Measurements from ENCODE around the gene FAU. TPM values are rescaled to one million over a fixed set of nuclear protein-coding genes. Genes with fewer than 3 reads are reported as not detected.
A peak's percentile ranks its signal among the peaks of the same experiment; 100 is the strongest.

Gene FAU
- total RNA-seq, 1 experiment from 2014 or later: 1,073 TPM

GRCh38 chr11:65077451-65077850 is 44.5 kb downstream of the FAU start:
- DNase-seq (ENCODE audit: low read depth, low spot score): no peak
- Histone ChIP-seq H3K9ac (ENCODE audit: low read length) (no peak overlapping the region), H4K20me1 (ENCODE audit: insufficient read depth) (no peaks in the 10 kb centered on the region), H3K4me2 (ENCODE audit: low read length) (no peak overlapping the region), H3K4me1 (ENCODE audit: control insufficient read depth in 1 of 2, insufficient read depth in 2 of 2, low read length in 2 of 2) (peaks cover 0 to 18% of the 10 kb centered on the region in 2 experiments; a peak in 3 of 4 replicates), H3K27ac (ENCODE audit: low read depth, low read length) (no peak overlapping the region; the same call in 1 of the 2 replicates), H2AFZ (ENCODE audit: low read depth, low read length, poor library complexity, severe bottlenecking) (no peak overlapping the region), H3K9me2 (ENCODE audit: insufficient read depth) (no peaks in the 10 kb centered on the region), H3K27me3 (ENCODE audit: insufficient read depth, low read length) (no peaks in the 10 kb centered on the region), H3K36me3 (ENCODE audit: control insufficient read depth in 1 of 2, insufficient read depth in 2 of 2, low read length in 2 of 2) (peaks cover 14 to 49% of the 10 kb centered on the region in 2 experiments; a peak in 2 of 4 replicates), H3K79me2 (ENCODE audit: insufficient read depth, low read length) (peaks cover 58% of the 10 kb centered on the region), H3K9me3 (ENCODE audit: control insufficient read depth in 1 of 2, insufficient read depth in 1 of 2, low read depth in 1 of 2, low read length in 2 of 2) (no peaks in the 10 kb centered on the region), H3K4me3 (replicated peaks in 1 of 2; ENCODE audit: low read depth in 1 of 2, low read length in 2 of 2) (no peak overlapping the region)
- TF ChIP-seq ZFX (IDR thresholded peaks at IDR 0.05) (no peak), RAD21 (IDR thresholded peaks at IDR 0.05; ENCODE audit: low read depth) (no peak), JUND (IDR thresholded peaks at IDR 0.05) (no peak), POLR2A (IDR thresholded peaks at IDR 0.05; ENCODE audit: borderline replicate concordance, extremely low read depth, insufficient read depth, insufficient read length) (no peak), EZH2phosphoT487 (IDR thresholded peaks at IDR 0.05; ENCODE audit: borderline replicate concordance) (no peak), SP1 (IDR thresholded peaks at IDR 0.05; ENCODE audit: low read depth) (no peak), CTCF (IDR thresholded peaks at IDR 0.05 in 2 of 3, conservative IDR thresholded peaks at IDR 0.05 in 1 of 3; ENCODE audit: borderline replicate concordance in 1 of 3, insufficient read depth in 1 of 3, low read depth in 2 of 3, low read length in 2 of 3) (no peak), YY1 (IDR thresholded peaks at IDR 0.05; ENCODE audit: extremely low read depth, insufficient replicate concordance, low read depth, low read length) (no peak), ZNF274 (IDR thresholded peaks at IDR 0.05; ENCODE audit: low read depth, low read length) (no peak), SRF (IDR thresholded peaks at IDR 0.05; ENCODE audit: low read depth) (no peak), ZBTB33 (IDR thresholded peaks at IDR 0.05; ENCODE audit: extremely low read depth, insufficient replicate concordance, low read length) (no peak)
- BruUV-seq (replicated peaks): no TSS peak
- CTCF ChIA-PET: no interaction called here
- RAD21 ChIA-PET (ENCODE audit: low non-redundant PET in 1 of 2, low total read pairs in 2 of 2, uncharacterized antibody in 2 of 2, unreplicated experiment in 2 of 2): no interaction called here
- POLR2A ChIA-PET: no interaction called here
- intact Hi-C loops (cut with micrococcal nuclease): loop anchor here (5.0 kb wide), 1 partner anchor 65 kb away; the partner anchor contains the start of gene ARL2
- ATAC-seq: peak; percentile 19; the same call in 1 of the 2 replicates

Data from HCT116 (cell line).